Esophagus muscularis mucosa (tissue), 4 donors: ENCODE data around the gene MAN1C1. TPM values are rescaled to one million over a fixed set of nuclear protein-coding genes. Genes with fewer than 3 reads are reported as not detected.

Experiments used
- DNase-seq: peaks from one replicate; pipeline ENCODE4 v3.0.0-alpha.2; 2017; ENCODE audit errors: extremely low spot score
- H3K27ac ChIP-seq, 4 donors: fragments of 200-600 bp; sonication (generic); replicated peaks in 1 of 4; 1 replicate in 3 of 4; 2 replicates in 1 of 4; pipeline ENCODE4 v1.5.1; 2016 to 2019; ENCODE audit warnings: mild to moderate bottlenecking in 1 of 4
- H3K27me3 ChIP-seq, 4 donors: fragments of 200-600 bp; sonication (generic); one replicate each; pipeline versions ENCODE4 v1.5.1 to v1.6.0; 2016 to 2019
- H3K36me3 ChIP-seq, 4 donors: fragments of 200-600 bp; sonication (generic); one replicate each; pipeline ENCODE4 v1.5.1; 2016 to 2019
- H3K4me1 ChIP-seq, 4 donors: fragments of 200-600 bp; sonication (generic); one replicate each; pipeline ENCODE4 v1.5.1; 2016 to 2019
- H3K4me3 ChIP-seq, 4 donors: fragments of 200-600 bp; sonication (generic); 1 replicate in 2 of 4; 2 replicates in 2 of 4; pipeline ENCODE4 v1.5.1; 2016 to 2019; ENCODE audit warnings: mild to moderate bottlenecking in 4 of 4, moderate library complexity in 1 of 4
- H3K9me3 ChIP-seq, 4 donors: fragments of 200-600 bp; sonication (generic); 1 replicate in 3 of 4; 2 replicates in 1 of 4; pipeline ENCODE4 v1.5.1; 2016 to 2019
- CTCF ChIP-seq, 3 experiments: fragments of 200-600 bp in 2 of 3; fragments of 450-650 bp in 1 of 3; sonication (generic) in 2 of 3; IDR thresholded peaks; one replicate each; pipeline ENCODE4 v1.5.1; 2017 to 2019; ENCODE audit warnings: antibody characterized with exemption in 3 of 3, mild to moderate bottlenecking in 2 of 3, moderate library complexity in 1 of 3
- EP300 ChIP-seq: sonication (generic); formaldehyde crosslinking; IDR thresholded peaks from one replicate; pipeline ENCODE4 v1.6.1; 2017; ENCODE audit warnings: antibody characterized with exemption
- POLR2A ChIP-seq: fragments of 450-650 bp; IDR thresholded peaks from one replicate; pipeline ENCODE4 v1.6.1; 2017; ENCODE audit warnings: antibody characterized with exemption, moderate library complexity, mild to moderate bottlenecking, low read depth
- POLR2AphosphoS5 ChIP-seq, 2 donors: sonication (generic); formaldehyde crosslinking; IDR thresholded peaks; one replicate each; pipeline ENCODE4 v1.6.1; 2017; ENCODE audit warnings: antibody characterized with exemption in 2 of 2
- WGBS: methylation state at CpG from one replicate; pipeline ENCODE4 v1.1.5; 2018; 5-methylcytosine and 5-hydroxymethylcytosine counted together
- intact Hi-C: fragments of 100-400 bp; cut with DNase I; formaldehyde crosslinking; loops from one replicate; pipeline ENCODE4 v1.15.1; 2023
- total RNA-seq, 4 donors: library from RNA; depleted of rRNA; stranded (reverse); fragments of >200 nt; gene quantifications; one replicate each; pipeline versions ENCODE4 v1.1.0 to v1.2.1, GENCODE V29; 2016

Gene MAN1C1
- total RNA-seq, 4 donors from 2014 or later: 20.2 to 22.8 (median 20.7) TPM

- DNase-seq: no peak
- H3K4me3 ChIP-seq: no peak overlapping the region
- peaks cover 20 to 41% (median 33%) of the 10 kb centered on the region in 4 donors for H3K4me1 ChIP-seq
- peaks cover 0 to 6% (median 0%) of the 10 kb centered on the region in 4 donors for H3K36me3 ChIP-seq
- TF ChIP-seq POLR2A: no peak
- no peak for TF ChIP-seq POLR2AphosphoS5 (IDR thresholded peaks at IDR 0.05)
- TF ChIP-seq EP300: no peak
- no peak for TF ChIP-seq CTCF (IDR thresholded peaks at IDR 0.05)
- intact Hi-C loops: no loop called here
- 97% methylated on average over 4 of the region's 4 CpGs for WGBS
- no peaks in the 10 kb centered on the region for H3K9me3 ChIP-seq
- H3K27ac ChIP-seq: no peak overlapping the region
- no peaks in the 10 kb centered on the region for H3K27me3 ChIP-seq
These were observed 64.1 kb downstream of the MAN1C1 start for GRCh38 chr1:25680701-25681100.

DNA sequence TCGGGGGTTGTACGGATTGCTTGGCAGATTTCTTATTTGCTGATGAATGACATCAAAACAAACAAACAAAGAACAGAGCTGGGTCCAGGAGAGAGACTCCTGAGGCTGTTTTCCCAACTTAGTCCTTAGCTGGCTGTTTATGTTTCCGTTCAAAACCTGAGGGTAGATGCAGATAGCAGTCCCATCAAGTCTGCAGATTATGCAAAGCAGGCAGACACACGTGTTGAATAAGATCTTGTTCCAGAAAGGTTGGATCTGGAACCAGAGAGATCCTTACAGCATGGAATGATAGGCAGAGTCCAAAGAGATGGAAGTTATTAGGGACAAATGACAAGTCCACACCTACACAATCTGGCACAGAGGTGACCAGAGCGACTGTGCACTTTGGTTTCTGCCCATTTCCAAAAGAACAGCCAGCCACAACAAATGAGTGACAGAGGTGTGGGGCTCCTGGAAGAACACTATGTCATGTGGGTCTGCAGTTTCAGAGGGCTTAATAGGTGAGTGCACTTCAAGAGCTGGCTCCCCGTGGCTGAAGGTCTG, 65.5 kb downstream of the MAN1C1 start:
- TF ChIP-seq EP300 (no peak), CTCF (IDR thresholded peaks at IDR 0.05) (no peak), POLR2AphosphoS5 (IDR thresholded peaks at IDR 0.05) (no peak)
- 87% methylated on average over 6 of the region's 6 CpGs for WGBS
- Histone ChIP-seq H3K4me3 (no peak overlapping the region), H3K36me3 (peaks cover 0 to 15% (median 0%) of the 10 kb centered on the region in 4 donors), H3K4me1 (peaks cover 9 to 28% (median 20%) of the 10 kb centered on the region in 4 donors), H3K27me3 (no peaks in the 10 kb centered on the region), H3K9me3 (no peaks in the 10 kb centered on the region), H3K27ac (no peak overlapping the region)
- DNase-seq: no peak
- intact Hi-C loops: no loop called here

DNA sequence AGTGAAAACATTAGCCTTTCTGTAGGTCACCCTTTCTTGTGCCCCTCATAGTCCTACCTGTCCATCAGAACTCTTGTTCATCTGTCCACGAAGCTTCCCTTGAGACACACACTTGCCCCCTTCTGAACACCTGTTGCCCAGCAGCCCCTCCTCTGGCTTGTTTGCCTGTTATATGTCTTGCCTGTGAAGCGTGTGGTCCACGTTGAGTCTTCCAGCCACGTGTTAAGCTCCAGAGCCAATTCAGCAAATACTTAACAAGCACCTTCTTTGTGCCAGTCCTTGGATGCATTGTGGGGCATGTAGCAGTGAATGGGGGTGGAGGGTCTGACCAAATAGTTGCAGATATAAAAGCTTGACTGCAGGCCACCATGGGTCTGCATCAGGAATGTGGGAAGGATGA, 66.6 kb downstream of the MAN1C1 start:
- Histone ChIP-seq H3K4me3 (no peak overlapping the region), H3K36me3 (peaks cover 0 to 16% (median 0%) of the 10 kb centered on the region in 4 donors), H3K4me1 (peaks cover 10 to 36% (median 20%) of the 10 kb centered on the region in 4 donors), H3K9me3 (no peaks in the 10 kb centered on the region), H3K27me3 (no peaks in the 10 kb centered on the region), H3K27ac (no peak overlapping the region)
- no peak for TF ChIP-seq POLR2A
- no peak for TF ChIP-seq EP300
- TF ChIP-seq POLR2AphosphoS5 (IDR thresholded peaks at IDR 0.05): no peak
- no peak for TF ChIP-seq CTCF (IDR thresholded peaks at IDR 0.05)
- intact Hi-C loops: no loop called here
- 86% methylated on average over 4 of the region's 4 CpGs for WGBS
- DNase-seq: no peak

- H3K36me3 ChIP-seq: peaks cover 0 to 16% (median 0%) of the 10 kb centered on the region in 4 donors
- H3K4me3 ChIP-seq: no peak overlapping the region
- H3K4me1 ChIP-seq: peaks cover 16 to 42% (median 25%) of the 10 kb centered on the region in 4 donors
- 56% methylated on average over 9 of the region's 9 CpGs for WGBS
- no peaks in the 10 kb centered on the region for H3K9me3 ChIP-seq
- no peaks in the 10 kb centered on the region for H3K27me3 ChIP-seq
- DNase-seq: no peak
- intact Hi-C loops: no loop called here
- H3K27ac ChIP-seq: no peak overlapping the region
- TF ChIP-seq CTCF (IDR thresholded peaks at IDR 0.05): no peak
- no peak for TF ChIP-seq POLR2A
These were observed 67.1 kb downstream of the MAN1C1 start for GRCh38 chr1:25683731-25684130.
